Fibroblast of lung (primary cell): ENCODE data around the gene ZNF521. TPM values are rescaled to one million over a fixed set of nuclear protein-coding genes. Genes with fewer than 3 reads are reported as not detected.
A peak's percentile ranks its signal among the peaks of the same experiment; 100 is the strongest.

Experiments used
- DNase-seq, 2 donors: peaks; one replicate each; pipeline versions ENCODE4 v3.0.0 to v3.0.0-alpha.2; 2010; ENCODE audit warnings: low read depth in 2 of 2
- H2AFZ ChIP-seq: 2 replicates; pipeline ENCODE4 v1.5.1; 2012; ENCODE audit warnings: low read length, control low read depth, inconsistent platforms
- H3K27ac ChIP-seq: 2 replicates; pipeline ENCODE4 v1.5.1; 2011; ENCODE audit warnings: low read length, control low read depth; ENCODE audit not compliant: insufficient read depth
- H3K27me3 ChIP-seq: 2 replicates; pipeline ENCODE4 v1.5.1; 2011; ENCODE audit warnings: mild to moderate bottlenecking, low read length; ENCODE audit not compliant: control insufficient read depth, insufficient read depth
- H3K36me3 ChIP-seq: 2 replicates; pipeline ENCODE4 v1.5.1; 2011; ENCODE audit warnings: low read length; ENCODE audit not compliant: control insufficient read depth, insufficient read depth
- H3K4me1 ChIP-seq: 2 replicates; pipeline ENCODE4 v1.5.1; 2011; ENCODE audit warnings: low read length; ENCODE audit not compliant: control insufficient read depth, insufficient read depth; ENCODE audit errors: extremely low read depth
- H3K4me2 ChIP-seq: 2 replicates; pipeline ENCODE4 v1.5.1; 2011; ENCODE audit warnings: low read length, control low read depth; ENCODE audit not compliant: insufficient read depth; ENCODE audit errors: extremely low read depth
- H3K4me3 ChIP-seq, 4 experiments: fragments of 200-600 bp in 1 of 4; sonication (generic) in 1 of 4; replicated peaks in 1 of 4; 2 replicates each; pipeline ENCODE4 v1.5.1; 2011 to 2016; ENCODE audit warnings: low read length in 4 of 4, low read depth in 3 of 4, mild to moderate bottlenecking in 3 of 4, control low read depth in 2 of 4, inconsistent platforms in 1 of 4, mixed read lengths in 1 of 4; ENCODE audit not compliant: insufficient read depth in 1 of 4; ENCODE audit errors: control extremely low read depth in 1 of 4
- H3K79me2 ChIP-seq: 2 replicates; pipeline ENCODE4 v1.5.1; 2012; ENCODE audit warnings: mild to moderate bottlenecking, low read length, inconsistent platforms; ENCODE audit not compliant: control insufficient read depth, insufficient read depth
- H3K9ac ChIP-seq: 2 replicates; pipeline ENCODE4 v1.5.1; 2011; ENCODE audit warnings: mild to moderate bottlenecking, low read length, control low read depth; ENCODE audit not compliant: insufficient read depth
- H3K9me3 ChIP-seq: 2 replicates; pipeline ENCODE4 v1.5.1; 2012; ENCODE audit warnings: low read depth, low read length; ENCODE audit not compliant: control insufficient read depth, insufficient read depth
- H4K20me1 ChIP-seq: 2 replicates; pipeline ENCODE4 v1.5.1; 2011; ENCODE audit warnings: low read length; ENCODE audit not compliant: control insufficient read depth, insufficient read depth; ENCODE audit errors: extremely low read depth
- CTCF ChIP-seq, 2 donors: IDR thresholded peaks in 1 of 2; conservative IDR thresholded peaks in 1 of 2; 1 replicate in 1 of 2; 2 replicates in 1 of 2; pipeline ENCODE4 v1.5.1; 2011 to 2012; ENCODE audit warnings: low read length in 2 of 2, control low read depth in 1 of 2, inconsistent platforms in 1 of 2, low read depth in 1 of 2, mild to moderate bottlenecking in 1 of 2
- EZH2 ChIP-seq: IDR thresholded peaks from 2 replicates; pipeline ENCODE4 v1.5.1; 2012; ENCODE audit warnings: low read length, control low read depth, mild to moderate bottlenecking; ENCODE audit errors: missing control alignments
- polyA plus RNA-seq, 2 donors: library from polyadenylated mRNA; depleted of rRNA in 1 of 2; stranded (reverse) in 1 of 2; unstranded in 1 of 2; fragments of >200 nt; gene quantifications; 2 replicates each; pipeline ENCODE4 v1.2.1, GENCODE V29; 2011 to 2012; ENCODE audit warnings: missing spikeins in 1 of 2
- total RNA-seq: library from RNA; depleted of rRNA; stranded (reverse); fragments of >200 nt; gene quantifications from 2 replicates; pipeline ENCODE4 v1.2.1, GENCODE V29; 2014

Gene ZNF521
- total and polyA plus RNA-seq, 2 donors (not counting 1 experiment from before 2014, with no cell fraction given) = 25.2 to 43.6 TPM

GRCh38 chr18:25253779-25254178, 98.2 kb downstream of the ZNF521 start:
- H3K4me3 ChIP-seq = no peak overlapping the region
- H2AFZ ChIP-seq = no peak overlapping the region
- H3K27ac ChIP-seq = no peak overlapping the region
- no peak overlapping the region for H3K9ac ChIP-seq
- DNase-seq = no peak
- H3K79me2 ChIP-seq = no peaks in the 10 kb centered on the region
- no peak overlapping the region for H3K4me2 ChIP-seq
- H3K27me3 ChIP-seq = no peaks in the 10 kb centered on the region
- no peaks in the 10 kb centered on the region for H3K4me1 ChIP-seq
- TF ChIP-seq EZH2 = no peak
- no peak for TF ChIP-seq CTCF (conservative IDR thresholded peaks at IDR 0.05 in 1 of 2, IDR thresholded peaks at IDR 0.05 in 1 of 2; ENCODE audit: low read depth in 1 of 2, low read length in 2 of 2)
- H3K36me3 ChIP-seq = no peaks in the 10 kb centered on the region
- H4K20me1 ChIP-seq = no peaks in the 10 kb centered on the region
- H3K9me3 ChIP-seq = no peaks in the 10 kb centered on the region

GRCh38 chr18:25253136-25253535, 98.8 kb downstream of the ZNF521 start:
- no peaks in the 10 kb centered on the region for H3K9me3 ChIP-seq
- no peak overlapping the region for H3K4me3 ChIP-seq
- no peaks in the 10 kb centered on the region for H3K27me3 ChIP-seq
- H3K4me2 ChIP-seq = peak overlapping the region; percentile 41
- no peaks in the 10 kb centered on the region for H3K36me3 ChIP-seq
- H3K79me2 ChIP-seq = no peaks in the 10 kb centered on the region
- DNase-seq = peak in 1 of 2 donors; percentile 36
- H3K4me1 ChIP-seq = peaks cover under 1% of the 10 kb centered on the region
- H2AFZ ChIP-seq = no peak overlapping the region
- no peak overlapping the region for H3K9ac ChIP-seq
- no peak overlapping the region for H3K27ac ChIP-seq
- TF ChIP-seq CTCF (conservative IDR thresholded peaks at IDR 0.05 in 1 of 2, IDR thresholded peaks at IDR 0.05 in 1 of 2; ENCODE audit: low read depth in 1 of 2, low read length in 2 of 2) (no peak), EZH2 (no peak)
- no peaks in the 10 kb centered on the region for H4K20me1 ChIP-seq

- Histone ChIP-seq H3K27ac (no peak overlapping the region), H3K79me2 (no peaks in the 10 kb centered on the region), H3K27me3 (no peaks in the 10 kb centered on the region), H4K20me1 (no peaks in the 10 kb centered on the region), H3K4me1 (peaks cover 2% of the 10 kb centered on the region), H3K4me2 (peak overlapping the region; percentile 34), H2AFZ (no peak overlapping the region), H3K4me3 (no peak overlapping the region), H3K36me3 (no peaks in the 10 kb centered on the region), H3K9me3 (no peaks in the 10 kb centered on the region), H3K9ac (no peak overlapping the region)
- TF ChIP-seq CTCF (conservative IDR thresholded peaks at IDR 0.05 in 1 of 2, IDR thresholded peaks at IDR 0.05 in 1 of 2; ENCODE audit: low read depth in 1 of 2, low read length in 2 of 2) (no peak), EZH2 (no peak)
- no peak for DNase-seq
These were observed 100.9 kb downstream of the ZNF521 start for GRCh38 chr18:25251068-25251467.
